GM19035 (cell line): ENCODE data around the gene TMEM80.
"Not testable (repeated sequence)": the region's sequence is repeated elsewhere in the genome, so short reads cannot be mapped to it uniquely, and the experiment has no call there.

Experiments used
- ATAC-seq: cut with Tn5 transposase; IDR thresholded peaks from one replicate; pipeline ENCODE4 v1.9.1; 2021; ENCODE audit not compliant: unreplicated experiment

Gene TMEM80

GRCh38 chr11:695538-696248 is at the start of gene TMEM80:
TSS of gene TMEM80 (plus strand) at chr11:695816. CDS start at chr11:695828, 12 bp downstream.
- peak; percentile 72 for ATAC-seq

- no peak for ATAC-seq
These were observed 49.4 kb upstream of the TMEM80 start for GRCh38 chr11:646214-646613.

GRCh38 chr11:647672-648158 is 47.9 kb upstream of the TMEM80 start:
- not testable (repeated sequence) for ATAC-seq

GRCh38 chr11:650482-650881 is 45.1 kb upstream of the TMEM80 start:
- ATAC-seq = no peak

- ATAC-seq = not testable (repeated sequence)
These were observed 42.5 kb upstream of the TMEM80 start for GRCh38 chr11:653136-653535.

- ATAC-seq = no peak
These were observed 41.8 kb upstream of the TMEM80 start for GRCh38 chr11:653837-654236.

GRCh38 chr11:654444-654843 is 41.2 kb upstream of the TMEM80 start:
- not testable (repeated sequence) for ATAC-seq

GRCh38 chr11:655036-655726 is 40.4 kb upstream of the TMEM80 start:
- ATAC-seq = no peak

GRCh38 chr11:656426-656825 is 39.2 kb upstream of the TMEM80 start:
- ATAC-seq = no peak

- ATAC-seq = no peak
These were observed 38.8 kb upstream of the TMEM80 start for GRCh38 chr11:656866-657265.

GRCh38 chr11:657691-658126 is 37.9 kb upstream of the TMEM80 start:
- ATAC-seq = no peak

GRCh38 chr11:659532-660085 is 36.0 kb upstream of the TMEM80 start:
- no peak for ATAC-seq

- no peak for ATAC-seq
These were observed 35.3 kb upstream of the TMEM80 start for GRCh38 chr11:660281-660680.

GRCh38 chr11:660681-661444 is 34.8 kb upstream of the TMEM80 start:
- ATAC-seq = no peak

GRCh38 chr11:662689-663274 is 32.8 kb upstream of the TMEM80 start:
- ATAC-seq = no peak

- no peak for ATAC-seq
These were observed 30.4 kb upstream of the TMEM80 start for GRCh38 chr11:665062-665703.

- no peak for ATAC-seq
These were observed 29.8 kb upstream of the TMEM80 start for GRCh38 chr11:665704-666281.

- no peak for ATAC-seq
These were observed 21.8 kb upstream of the TMEM80 start for GRCh38 chr11:673866-674265.

- no peak for ATAC-seq
These were observed 21.2 kb upstream of the TMEM80 start for GRCh38 chr11:674406-674805.

GRCh38 chr11:678297-678696 is 17.3 kb upstream of the TMEM80 start:
- no peak for ATAC-seq
